ENCODE results near the gene SEMA3F. TPM values are rescaled to one million over a fixed set of nuclear protein-coding genes. Genes with fewer than 3 reads are reported as not detected.
A peak's percentile ranks its signal among the peaks of the same experiment; 100 is the strongest.

The SEMA3F gene
- total RNA-seq, 1 donor from 2014 or later = 48.0 TPM

DNA sequence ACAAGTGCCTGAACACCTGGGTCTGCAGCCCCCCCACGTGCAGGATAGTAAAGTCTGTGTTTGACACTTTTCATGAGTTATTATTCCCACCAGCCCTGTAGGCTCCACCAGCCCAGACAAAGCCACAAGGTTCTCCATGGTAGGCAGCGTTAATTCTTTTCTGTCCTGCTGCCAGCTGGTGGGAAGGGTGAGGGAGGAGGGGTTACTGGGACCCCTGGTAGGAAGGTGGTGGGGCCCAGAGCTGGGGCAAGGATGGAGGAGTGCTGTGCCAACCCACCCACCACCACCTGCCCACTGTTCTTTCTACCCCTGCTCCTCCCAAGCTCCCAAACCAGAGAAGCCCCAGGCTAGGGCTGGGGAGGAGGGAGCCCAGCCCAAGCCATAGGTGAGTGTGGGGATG lies 20.8 kb upstream of the SEMA3F start:
- no peak for TF ChIP-seq CTCF (conservative IDR thresholded peaks at IDR 0.05)
- Mint-ChIP-seq H3K36me3 (no peaks in the 10 kb centered on the region), H3K4me1 (ENCODE audit: unreplicated experiment) (peaks cover 30% of the 10 kb centered on the region), H3K27me3 (no peaks in the 10 kb centered on the region), H3K27ac (no peak overlapping the region), H3K4me3 (no peak overlapping the region), H3K9me3 (no peaks in the 10 kb centered on the region)
- DNase-seq (ENCODE audit: extremely low spot score, unreplicated experiment) = no peak

GRCh38 chr3:50135964-50136363 lies 19.2 kb upstream of the SEMA3F start:
- Mint-ChIP-seq H3K36me3 (no peaks in the 10 kb centered on the region), H3K4me3 (no peak overlapping the region), H3K4me1 (ENCODE audit: unreplicated experiment) (peaks cover 30% of the 10 kb centered on the region), H3K27me3 (no peaks in the 10 kb centered on the region), H3K27ac (no peak overlapping the region), H3K9me3 (no peaks in the 10 kb centered on the region)
- no peak for TF ChIP-seq CTCF (conservative IDR thresholded peaks at IDR 0.05)
- no peak for DNase-seq (ENCODE audit: extremely low spot score, unreplicated experiment)

- H3K9me3 Mint-ChIP-seq = no peaks in the 10 kb centered on the region
- DNase-seq (ENCODE audit: extremely low spot score, unreplicated experiment) = no peak
- no peaks in the 10 kb centered on the region for H3K27me3 Mint-ChIP-seq
- no peak overlapping the region for H3K27ac Mint-ChIP-seq
- H3K36me3 Mint-ChIP-seq = no peaks in the 10 kb centered on the region
- H3K4me1 Mint-ChIP-seq (ENCODE audit: unreplicated experiment) = peaks cover 30% of the 10 kb centered on the region
- no peak for TF ChIP-seq CTCF (conservative IDR thresholded peaks at IDR 0.05)
- no peak overlapping the region for H3K4me3 Mint-ChIP-seq
Observed at GRCh38 chr3:50136714-50137405, 18.3 kb upstream of the SEMA3F start.

GRCh38 chr3:50137531-50137930 lies 17.6 kb upstream of the SEMA3F start:
- no peak for TF ChIP-seq CTCF (conservative IDR thresholded peaks at IDR 0.05)
- H3K27ac Mint-ChIP-seq = no peak overlapping the region
- no peaks in the 10 kb centered on the region for H3K9me3 Mint-ChIP-seq
- DNase-seq (ENCODE audit: extremely low spot score, unreplicated experiment) = no peak
- H3K4me1 Mint-ChIP-seq (ENCODE audit: unreplicated experiment) = peaks cover 30% of the 10 kb centered on the region
- H3K27me3 Mint-ChIP-seq = no peaks in the 10 kb centered on the region
- H3K4me3 Mint-ChIP-seq = no peak overlapping the region
- no peaks in the 10 kb centered on the region for H3K36me3 Mint-ChIP-seq

GRCh38 chr3:50138266-50139200 lies 16.6 kb upstream of the SEMA3F start:
- H3K27me3 Mint-ChIP-seq = no peaks in the 10 kb centered on the region
- TF ChIP-seq CTCF (conservative IDR thresholded peaks at IDR 0.05) = no peak
- H3K9me3 Mint-ChIP-seq = no peaks in the 10 kb centered on the region
- H3K4me1 Mint-ChIP-seq (ENCODE audit: unreplicated experiment) = peaks cover 30% of the 10 kb centered on the region
- DNase-seq (ENCODE audit: extremely low spot score, unreplicated experiment) = no peak
- peak overlapping the region; percentile 66 for H3K4me3 Mint-ChIP-seq
- no peaks in the 10 kb centered on the region for H3K36me3 Mint-ChIP-seq
- H3K27ac Mint-ChIP-seq = peak overlapping the region; percentile 21

Data from type B pancreatic cell (in vitro differentiated cells).